PC-9 (cell line): ENCODE data around the gene LRRC14B. TPM values are rescaled to one million over a fixed set of nuclear protein-coding genes. Genes with fewer than 3 reads are reported as not detected.
A peak's percentile ranks its signal among the peaks of the same experiment; 100 is the strongest.

ENCODE experiments used
- BruUV-seq: library from RNA; stranded (reverse); fragments of 400-500 nt; replicated peaks from 2 replicates; lab custom pipeline; 2021; lab: Mats Ljungman, UMichigan
- CTCF ChIA-PET: fragments of 300-600 bp; sonication (Branson Sonifier 250); formaldehyde crosslinking; loops from one replicate; lab custom pipeline; 2022; ENCODE audit warnings: antibody characterized with exemption; lab: Charles Lee
- POLR2A ChIA-PET: fragments of 300-600 bp; sonication (Branson Sonifier 250); formaldehyde crosslinking; loops from one replicate; lab custom pipeline; 2022; ENCODE audit warnings: antibody characterized with exemption; ENCODE audit not compliant: unreplicated experiment; lab: Charles Lee
- DNase-seq, 2 experiments: peaks; one replicate each; pipeline versions ENCODE4 v3.0.0 to v3.0.0-alpha.2; 2015 to 2022; ENCODE audit warnings: mixed read lengths in 1 of 2
- H2AFZ ChIP-seq: fragments of 200-600 bp; sonication (generic); 2 replicates; pipeline ENCODE4 v1.8.1; 2017; ENCODE audit warnings: antibody characterized with exemption
- H3F3A ChIP-seq: fragments of 200-600 bp; sonication (generic); 2 replicates; pipeline ENCODE4 v1.8.1; 2017; ENCODE audit warnings: antibody characterized with exemption, mild to moderate bottlenecking, low read depth; ENCODE audit not compliant: insufficient read depth
- H3K27ac ChIP-seq: fragments of 200-600 bp; sonication (generic); 2 replicates; pipeline ENCODE4 v1.6.1; 2016; ENCODE audit warnings: mixed run types
- H3K27me3 ChIP-seq: fragments of 200-600 bp; sonication (generic); 2 replicates; pipeline ENCODE4 v1.6.1; 2016; ENCODE audit warnings: low read depth, mixed run types; ENCODE audit not compliant: insufficient read depth
- H3K36me3 ChIP-seq: fragments of 200-600 bp; sonication (generic); 2 replicates; pipeline ENCODE4 v1.6.1; 2016; ENCODE audit warnings: low read depth, mixed run types
- H3K4me1 ChIP-seq: fragments of 200-600 bp; sonication (generic); replicated peaks from 2 replicates; pipeline ENCODE4 v1.6.1; 2016; ENCODE audit warnings: mixed run types; ENCODE audit not compliant: insufficient read depth
- H3K4me2 ChIP-seq: fragments of 200-600 bp; sonication (generic); 2 replicates; pipeline ENCODE4 v1.6.1; 2017; ENCODE audit warnings: mixed run types
- H3K4me3 ChIP-seq: fragments of 200-600 bp; sonication (generic); 2 replicates; pipeline ENCODE4 v1.6.1; 2016; ENCODE audit warnings: mixed run types
- H3K79me2 ChIP-seq: fragments of 200-600 bp; sonication (generic); 2 replicates; pipeline ENCODE4 v1.6.1; 2017; ENCODE audit warnings: low read depth, mixed run types
- H3K9me2 ChIP-seq: fragments of 200-600 bp; sonication (generic); 2 replicates; pipeline ENCODE4 v1.8.1; 2017; ENCODE audit warnings: mild to moderate bottlenecking; ENCODE audit not compliant: insufficient read depth
- H3K9me3 ChIP-seq: fragments of 200-600 bp; sonication (generic); 2 replicates; pipeline ENCODE4 v1.8.1; 2016; ENCODE audit warnings: low read depth; ENCODE audit not compliant: insufficient read depth
- H4K20me1 ChIP-seq: fragments of 200-600 bp; sonication (generic); 2 replicates; pipeline ENCODE4 v1.8.1; 2017; ENCODE audit not compliant: insufficient read depth
- CTCF ChIP-seq: fragments of 200-600 bp; sonication (generic); conservative IDR thresholded peaks from 2 replicates; pipeline ENCODE4 v1.6.1; 2017; ENCODE audit warnings: mixed run types, antibody characterized with exemption, mild to moderate bottlenecking, moderate library complexity
- EZH2 ChIP-seq: fragments of 200-600 bp; sonication (generic); IDR thresholded peaks from 2 replicates; pipeline ENCODE4 v1.8.0; 2017; ENCODE audit warnings: antibody characterized with exemption, low read depth
- intact Hi-C: fragments of 100-400 bp; cut with micrococcal nuclease; formaldehyde crosslinking; loops from one replicate; pipeline ENCODE4 v1.10.0; 2022; ENCODE audit not compliant: unreplicated experiment
- total RNA-seq: library from RNA; stranded (reverse); gene quantifications from 2 replicates; pipeline ENCODE4 v1.2.3, GENCODE V29; 2021

The LRRC14B gene
- total RNA-seq, 1 experiment from 2014 or later, result not detected

GRCh38 chr5:218457-219291 lies 27.4 kb downstream of the LRRC14B start:
- H3K27ac ChIP-seq, result no peak overlapping the region
- peaks cover 46% of the 10 kb centered on the region for H4K20me1 ChIP-seq
- H3K9me2 ChIP-seq, result no peaks in the 10 kb centered on the region
- TF ChIP-seq EZH2 (no peak), CTCF (no peak)
- peaks cover 21% of the 10 kb centered on the region for H3K4me1 ChIP-seq
- ChIA-PET POLR2A (interaction anchor here (0.6 to 2.4 kb wide), 2 partner anchors 53 to 393 kb away, joined by 26 to 35 read pairs; partner anchors contain the start of gene PDCD6), CTCF (interaction anchor here (0.7 to 1.3 kb wide), 2 partner anchors 30 to 51 kb away, joined by 3 to 6 read pairs; no protein-coding TSS in a partner anchor)
- peak overlapping the region; percentile 98 for H2AFZ ChIP-seq
- DNase-seq, result peak; percentile 50 to 71
- H3K4me3 ChIP-seq, result peak overlapping the region; percentile 79
- no peaks in the 10 kb centered on the region for H3K9me3 ChIP-seq
- 0 out of 2 replicates have a peak, but pooled peaks cover 7% of the 10 kb centered on the region for H3K36me3 ChIP-seq
- H3F3A ChIP-seq, result no peaks in the 10 kb centered on the region
- no TSS peak for BruUV-seq
- no peaks in the 10 kb centered on the region for H3K27me3 ChIP-seq
- peaks cover 76% of the 10 kb centered on the region for H3K79me2 ChIP-seq
- peak overlapping the region; percentile 79 for H3K4me2 ChIP-seq
- intact Hi-C loops, result loop anchor here (1.0 to 2.0 kb wide), 3 partner anchors 30 to 392 kb away; partner anchors contain the start of gene PDCD6

- CTCF ChIA-PET, result no interaction called here
- peaks cover 38% of the 10 kb centered on the region for H4K20me1 ChIP-seq
These were observed 28.2 kb downstream of the LRRC14B start for GRCh38 chr5:219460-219863.

More at GRCh38 chr5:219460-219863, 28.2 kb downstream of the LRRC14B start:
- intact Hi-C loops, result loop anchor here (2.0 kb wide), 2 partner anchors 31 to 391 kb away; no protein-coding TSS in a partner anchor
- no peak for DNase-seq
- H3K36me3 ChIP-seq, result 0 out of 2 replicates have a peak, but pooled peaks cover 7% of the 10 kb centered on the region
- no peaks in the 10 kb centered on the region for H3K27me3 ChIP-seq
- peaks cover 68% of the 10 kb centered on the region for H3K79me2 ChIP-seq
- TF ChIP-seq EZH2 (no peak), CTCF (no peak)
- H3F3A ChIP-seq, result no peaks in the 10 kb centered on the region
- peak overlapping the region; percentile 79 for H3K4me2 ChIP-seq
- BruUV-seq, result TSS peak; percentile 58
- H2AFZ ChIP-seq, result peak overlapping the region; percentile 98
- POLR2A ChIA-PET, result interaction anchor here (2.4 kb wide), 1 partner anchor 52 kb away, joined by 26 read pairs; the partner anchor contains the start of gene PDCD6
- H3K9me3 ChIP-seq, result no peaks in the 10 kb centered on the region
- no peak overlapping the region for H3K27ac ChIP-seq
- peaks cover 21% of the 10 kb centered on the region for H3K4me1 ChIP-seq
- peak overlapping the region; percentile 79 for H3K4me3 ChIP-seq
- H3K9me2 ChIP-seq, result no peaks in the 10 kb centered on the region
